GM18861 (cell line): ENCODE data around the gene RNMT.

Experiments used
- ATAC-seq: cut with Tn5 transposase; IDR thresholded peaks from one replicate; pipeline ENCODE4 v1.9.1; 2021; ENCODE audit not compliant: unreplicated experiment

RNMT gene

DNA sequence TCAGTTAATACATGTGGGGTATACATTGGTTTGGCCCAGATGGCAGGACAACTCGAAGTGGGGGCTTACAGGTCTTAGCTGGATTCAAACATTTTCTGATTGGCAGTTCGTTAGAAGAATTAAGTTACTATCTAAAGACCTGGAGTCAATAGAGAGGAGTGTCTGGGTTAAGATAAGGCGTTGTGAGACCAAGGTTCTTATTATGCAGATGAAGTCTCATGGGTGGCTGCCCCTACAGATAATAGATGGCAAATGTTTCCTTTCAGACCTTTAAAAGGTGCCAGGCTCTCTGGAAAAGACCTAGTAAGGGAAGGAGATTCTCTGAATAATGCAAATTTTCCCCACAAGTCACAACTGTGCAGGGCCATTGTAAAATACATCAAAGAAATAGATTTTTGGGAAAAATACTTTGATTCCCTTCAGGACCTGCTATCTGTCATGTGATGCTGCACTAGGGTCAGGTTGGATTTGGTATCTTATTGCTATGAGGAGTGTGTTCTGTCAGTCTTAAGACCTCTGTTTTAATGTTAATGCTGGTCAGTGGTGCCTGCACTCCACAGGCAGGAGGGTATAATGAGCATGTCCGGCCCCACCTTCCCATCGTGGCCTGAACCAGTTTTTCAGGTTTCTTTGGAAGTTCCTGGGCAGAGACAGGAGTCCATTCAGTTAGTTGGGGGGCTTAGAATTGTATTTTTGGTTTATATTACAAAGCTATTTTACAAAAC, 83.2 kb downstream of the RNMT start:
- ATAC-seq: no peak

DNA sequence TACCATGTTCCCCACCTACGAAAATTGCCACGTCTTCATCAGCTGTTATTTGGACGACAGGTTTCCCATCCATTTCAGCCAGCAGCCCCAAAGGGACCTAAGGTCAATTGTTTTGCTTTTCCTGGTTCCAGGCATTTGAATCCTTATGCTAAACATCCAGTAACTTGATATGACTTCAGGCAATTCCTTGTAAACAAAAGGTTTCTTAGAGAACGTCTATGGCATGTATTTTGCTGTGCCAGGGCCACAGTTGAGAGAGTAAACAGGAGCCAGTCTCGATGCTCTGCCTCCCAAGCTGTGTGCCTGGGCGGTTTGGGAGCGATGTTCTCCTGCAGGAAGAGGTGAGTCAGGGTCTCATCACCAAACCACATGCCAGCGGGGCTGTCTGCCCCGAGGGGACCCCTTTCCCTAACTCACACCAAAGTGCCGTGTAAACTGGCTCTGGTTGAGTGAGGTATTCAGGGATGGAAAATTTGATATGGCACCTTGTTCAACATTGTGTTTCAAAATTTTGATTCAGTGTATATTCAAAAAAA, 84.5 kb downstream of the RNMT start:
- ATAC-seq: no peak

DNA sequence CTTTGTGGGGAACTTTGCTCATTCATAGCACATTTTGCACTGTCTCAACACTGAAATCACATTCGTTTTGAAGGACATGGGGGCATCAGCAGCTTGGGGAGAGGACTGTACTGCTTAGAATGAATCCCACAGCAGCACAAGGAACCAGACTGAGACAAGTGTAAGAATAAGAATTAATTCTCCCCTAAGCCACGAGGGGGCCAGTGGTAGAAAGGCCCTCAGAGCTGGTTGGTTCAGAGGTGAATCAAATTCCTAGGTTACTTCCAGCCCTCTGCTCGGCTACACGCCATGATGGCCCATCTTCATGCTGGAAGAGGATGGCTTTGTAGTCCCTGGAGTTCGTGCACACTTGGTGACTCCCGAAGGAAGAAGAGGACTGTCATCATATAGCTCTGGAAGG, 85.5 kb downstream of the RNMT start:
- no peak for ATAC-seq

DNA sequence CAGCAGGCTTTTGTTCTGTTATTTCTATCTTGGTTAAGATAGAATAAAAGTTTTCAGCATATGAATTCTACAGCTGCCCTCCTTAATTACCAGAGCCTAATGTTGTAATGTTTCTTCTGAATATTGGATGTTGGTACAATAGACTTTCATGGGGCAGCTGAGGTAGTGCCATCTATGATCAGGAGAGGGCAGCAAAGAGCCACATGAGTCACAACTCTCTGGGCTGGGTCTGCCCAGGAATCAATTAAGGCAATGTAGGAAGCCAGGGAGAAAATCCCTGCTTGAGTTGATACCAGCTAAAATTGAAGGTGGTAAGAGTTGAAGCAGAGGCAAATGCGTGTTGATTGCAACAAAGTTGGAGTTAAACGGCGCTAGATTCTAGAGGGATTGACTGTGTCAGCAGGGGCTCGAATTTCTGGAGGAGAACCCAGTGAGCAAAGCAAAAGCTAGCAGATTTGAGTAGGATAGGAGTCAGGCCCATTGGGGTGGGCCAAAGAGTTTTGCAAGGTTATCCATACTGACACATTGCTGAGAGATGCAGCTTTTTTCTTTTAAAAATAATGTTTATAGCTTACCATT, 86.9 kb downstream of the RNMT start:
- ATAC-seq: peak; percentile 70
